G401 (cell line): ENCODE measurements around the gene ARHGAP21. TPM values are rescaled to one million over a fixed set of nuclear protein-coding genes. Genes with fewer than 3 reads are reported as not detected.
"Not testable (repeated sequence)": the region's sequence is repeated elsewhere in the genome, so short reads cannot be mapped to it uniquely, and the experiment has no call there.

Source experiments
- DNase-seq: peaks from one replicate; pipeline ENCODE4 v3.0.0-alpha.2; 2015; ENCODE audit warnings: low spot score
- in situ Hi-C: cut with HindIII; loops from 2 replicates; pipeline ENCODE4 v1.10.0; 2016; ENCODE audit warnings: low sequenced_read_pairs, mixed read lengths
- total RNA-seq: library from RNA; depleted of rRNA; stranded (reverse); fragments of >200 nt; shearing (Covaris generic); gene quantifications from 2 replicates; pipeline ENCODE4 v1.2.3, GENCODE V29; 2014

Gene ARHGAP21
- total RNA-seq, 1 experiment from 2014 or later, result 21.5 TPM

GRCh38 chr10:24697080-24697479, 26.6 kb downstream of the ARHGAP21 start:
- DNase-seq, result no peak
- in situ Hi-C loops, result no loop called here

- peak; percentile 67 for DNase-seq
- in situ Hi-C loops, result no loop called here
Measured at GRCh38 chr10:24695452-24695851, 28.2 kb downstream of the ARHGAP21 start.

- in situ Hi-C loops, result no loop called here
- DNase-seq, result no peak
Measured at GRCh38 chr10:24694086-24694485, 29.6 kb downstream of the ARHGAP21 start.

- no peak for DNase-seq
- in situ Hi-C loops, result no loop called here
Measured at GRCh38 chr10:24690961-24691512, 32.6 kb downstream of the ARHGAP21 start.

- no peak for DNase-seq
- in situ Hi-C loops, result no loop called here
Measured at GRCh38 chr10:24685958-24686540, 37.6 kb downstream of the ARHGAP21 start.

GRCh38 chr10:24683554-24683953, 40.1 kb downstream of the ARHGAP21 start:
- no peak for DNase-seq
- in situ Hi-C loops, result no loop called here

- DNase-seq, result no peak
Measured at GRCh38 chr10:24681572-24682088, 42.1 kb downstream of the ARHGAP21 start.

GRCh38 chr10:24680647-24681524, 42.8 kb downstream of the ARHGAP21 start:
- no peak for DNase-seq
- in situ Hi-C loops, result no loop called here

More at GRCh38 chr10:24681572-24682088, 42.1 kb downstream of the ARHGAP21 start:
- in situ Hi-C loops, result no loop called here

GRCh38 chr10:24678757-24679156, 44.9 kb downstream of the ARHGAP21 start:
- no peak for DNase-seq
- in situ Hi-C loops, result no loop called here

GRCh38 chr10:24674892-24675632, 48.6 kb downstream of the ARHGAP21 start:
- DNase-seq, result no peak
- in situ Hi-C loops, result no loop called here

- DNase-seq, result peak; percentile 92
- in situ Hi-C loops, result no loop called here
Measured at GRCh38 chr10:24670964-24671670, 52.6 kb downstream of the ARHGAP21 start.

- in situ Hi-C loops, result no loop called here
- DNase-seq, result peak; percentile 57
Measured at GRCh38 chr10:24669285-24669852, 54.3 kb downstream of the ARHGAP21 start.

GRCh38 chr10:24668247-24668646, 55.4 kb downstream of the ARHGAP21 start:
- in situ Hi-C loops, result no loop called here
- DNase-seq, result no peak

- in situ Hi-C loops, result no loop called here
- peak; percentile 98 for DNase-seq
Measured at GRCh38 chr10:24664991-24665390, 58.7 kb downstream of the ARHGAP21 start.

GRCh38 chr10:24661376-24661775, 62.3 kb downstream of the ARHGAP21 start:
- in situ Hi-C loops, result no loop called here
- peak; percentile 51 for DNase-seq

GRCh38 chr10:24658319-24658718, 65.4 kb downstream of the ARHGAP21 start:
- in situ Hi-C loops, DNase-seq: not testable (repeated sequence)

- DNase-seq, in situ Hi-C loops: not testable (repeated sequence)
Measured at GRCh38 chr10:24656326-24656725, 67.4 kb downstream of the ARHGAP21 start.

- no peak for DNase-seq
- in situ Hi-C loops, result no loop called here
Measured at GRCh38 chr10:24652381-24652957, 71.2 kb downstream of the ARHGAP21 start.
